ENCODE results near the gene MED10. TPM values are rescaled to one million over a fixed set of nuclear protein-coding genes. Genes with fewer than 3 reads are reported as not detected.

The MED10 gene
- polyA plus RNA-seq, 1 donor (not counting 4 experiments of a cell fraction or from before 2014, with no cell fraction given), result 38.8 TPM

DNA sequence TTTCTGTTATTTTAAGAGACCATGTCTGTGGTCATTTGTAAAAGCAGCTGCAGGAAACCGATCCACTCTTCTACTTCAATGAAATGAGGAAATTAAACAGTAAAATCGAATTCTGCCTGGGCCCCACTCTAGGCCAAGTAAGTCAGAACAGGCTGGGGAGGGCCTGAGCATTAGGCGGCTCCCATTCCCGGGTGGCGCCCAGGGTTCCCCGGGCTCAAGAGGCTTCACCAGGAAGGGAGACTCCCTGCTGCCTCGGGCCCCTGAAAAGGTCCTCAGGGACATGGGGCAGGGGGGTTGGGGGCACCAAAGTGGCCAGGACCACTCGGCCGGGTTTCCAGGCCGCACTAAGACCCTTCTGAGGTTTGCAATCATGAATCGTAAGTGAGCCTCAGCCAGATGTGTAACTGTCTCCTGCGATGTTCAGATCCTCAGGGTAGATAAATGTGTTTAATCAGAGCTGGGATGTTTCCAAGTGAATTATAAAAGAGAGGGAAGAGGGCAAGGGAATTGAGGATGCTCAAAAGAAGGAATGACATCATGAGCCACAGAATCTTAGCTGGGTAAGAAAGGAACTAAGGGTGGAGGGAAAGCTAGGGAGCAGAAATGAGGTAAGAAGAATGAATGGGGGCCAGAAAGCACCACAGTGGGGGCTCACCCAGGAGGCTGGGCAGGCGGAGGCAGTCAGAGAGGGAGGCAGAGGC is 24.6 kb downstream of the MED10 start:
- H3K4me3 ChIP-seq (ENCODE audit: control insufficient read depth in 2 of 3, extremely low read depth in 1 of 3, insufficient read depth in 2 of 3, low read depth in 1 of 3, low read length in 3 of 3), result no peak overlapping the region
- no peaks in the 10 kb centered on the region for H4K20me1 ChIP-seq (ENCODE audit: control insufficient read depth, extremely low read depth, insufficient read depth, low read length)
- H3K27me3 ChIP-seq (ENCODE audit: control insufficient read depth, extremely low read depth, insufficient read depth, low read length), result no peaks in the 10 kb centered on the region
- FAIRE-seq (no peak), DNase-seq (ENCODE audit: low read depth, low spot score) (no peak)
- no peaks in the 10 kb centered on the region for H3K9me1 ChIP-seq (ENCODE audit: control insufficient read depth, extremely low read depth, insufficient read depth, low read length)
- H3K9me3 ChIP-seq (ENCODE audit: control insufficient read depth, low read depth, low read length), result no peaks in the 10 kb centered on the region
- no peak overlapping the region for H3K27ac ChIP-seq (ENCODE audit: control insufficient read depth, insufficient read depth, low read length)
- dilution Hi-C loops (cut with MboI; ENCODE audit: extremely low pct_ligation_motif_present, low sequenced_read_pairs), result no loop called here
- H3K79me2 ChIP-seq (ENCODE audit: control insufficient read depth, insufficient read depth, low read length), result no peaks in the 10 kb centered on the region
- no peak overlapping the region for H3K9ac ChIP-seq (ENCODE audit: control insufficient read depth, extremely low read depth, insufficient read depth, low read length)
- no peaks in the 10 kb centered on the region for H3K4me1 ChIP-seq (ENCODE audit: control insufficient read depth, extremely low read depth, insufficient read depth, low read length)
- TF ChIP-seq, protein P1, sequence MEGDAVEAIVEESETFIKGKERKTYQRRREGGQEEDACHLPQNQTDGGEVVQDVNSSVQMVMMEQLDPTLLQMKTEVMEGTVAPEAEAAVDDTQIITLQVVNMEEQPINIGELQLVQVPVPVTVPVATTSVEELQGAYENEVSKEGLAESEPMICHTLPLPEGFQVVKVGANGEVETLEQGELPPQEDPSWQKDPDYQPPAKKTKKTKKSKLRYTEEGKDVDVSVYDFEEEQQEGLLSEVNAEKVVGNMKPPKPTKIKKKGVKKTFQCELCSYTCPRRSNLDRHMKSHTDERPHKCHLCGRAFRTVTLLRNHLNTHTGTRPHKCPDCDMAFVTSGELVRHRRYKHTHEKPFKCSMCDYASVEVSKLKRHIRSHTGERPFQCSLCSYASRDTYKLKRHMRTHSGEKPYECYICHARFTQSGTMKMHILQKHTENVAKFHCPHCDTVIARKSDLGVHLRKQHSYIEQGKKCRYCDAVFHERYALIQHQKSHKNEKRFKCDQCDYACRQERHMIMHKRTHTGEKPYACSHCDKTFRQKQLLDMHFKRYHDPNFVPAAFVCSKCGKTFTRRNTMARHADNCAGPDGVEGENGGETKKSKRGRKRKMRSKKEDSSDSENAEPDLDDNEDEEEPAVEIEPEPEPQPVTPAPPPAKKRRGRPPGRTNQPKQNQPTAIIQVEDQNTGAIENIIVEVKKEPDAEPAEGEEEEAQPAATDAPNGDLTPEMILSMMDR (optimal IDR thresholded peaks at IDR 0.05 in 1 of 3, IDR thresholded peaks at IDR 0.05 in 1 of 3, conservative IDR thresholded peaks at IDR 0.05 in 1 of 3; ENCODE audit: extremely low read depth in 1 of 3, insufficient read depth in 2 of 3, low read length in 3 of 3), result no peak
- no peak for TF ChIP-seq EZH2 (IDR thresholded peaks at IDR 0.05; ENCODE audit: low read length)
- no peaks in the 10 kb centered on the region for H3K36me3 ChIP-seq (ENCODE audit: control insufficient read depth in 2 of 2, extremely low read depth in 1 of 2, insufficient read depth in 2 of 2, low read length in 2 of 2)
- no peak overlapping the region for H3K4me2 ChIP-seq (ENCODE audit: control insufficient read depth, extremely low read depth, insufficient read depth, low read depth, low read length)
- H2AFZ ChIP-seq (ENCODE audit: control insufficient read depth, low read length), result no peak overlapping the region

DNA sequence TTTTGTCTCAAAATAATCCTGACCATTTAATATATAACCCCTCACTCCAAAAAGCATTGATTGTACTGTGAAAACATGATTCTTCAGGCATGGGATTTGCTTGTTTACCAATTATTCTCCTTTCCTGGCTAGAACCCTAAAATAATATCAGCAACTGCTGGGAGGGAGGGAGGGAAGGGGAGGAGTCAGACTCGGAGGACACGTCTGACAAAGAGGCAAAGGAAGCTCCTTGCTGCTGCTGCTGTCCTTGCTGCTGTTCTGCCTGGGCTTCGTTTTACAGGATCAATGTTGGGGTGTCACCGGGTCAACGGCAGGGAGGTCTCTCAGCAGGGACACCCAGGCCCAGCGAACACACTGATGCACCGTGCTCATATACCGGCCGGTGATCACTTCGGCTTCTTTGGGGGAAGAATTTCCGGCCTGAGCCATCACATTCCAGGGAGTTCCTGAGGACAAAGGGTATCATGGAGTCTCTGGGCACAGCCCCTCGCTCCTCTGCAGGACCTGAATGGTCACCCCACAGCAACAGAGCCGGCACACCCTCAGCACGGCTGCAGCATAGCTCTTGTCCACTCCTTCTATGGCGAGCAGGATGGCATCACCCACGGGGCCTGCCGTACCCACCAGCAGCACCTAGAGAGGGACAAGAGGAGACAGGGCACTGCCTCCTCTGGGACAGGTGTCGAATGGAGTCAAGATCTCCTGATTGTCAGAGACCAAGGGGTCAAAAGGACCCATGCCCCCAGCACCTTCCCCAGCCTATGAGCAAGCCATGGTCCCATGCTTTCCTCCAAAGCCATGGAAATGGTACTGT is 27.9 kb downstream of the MED10 start:
- dilution Hi-C loops (cut with MboI; ENCODE audit: extremely low pct_ligation_motif_present, low sequenced_read_pairs), result no loop called here
- FAIRE-seq (no peak), DNase-seq (ENCODE audit: low read depth, low spot score) (no peak)
- Histone ChIP-seq H3K9me3 (ENCODE audit: control insufficient read depth, low read depth, low read length) (no peaks in the 10 kb centered on the region), H3K27me3 (ENCODE audit: control insufficient read depth, extremely low read depth, insufficient read depth, low read length) (no peaks in the 10 kb centered on the region), H3K4me2 (ENCODE audit: control insufficient read depth, extremely low read depth, insufficient read depth, low read depth, low read length) (no peak overlapping the region), H3K9ac (ENCODE audit: control insufficient read depth, extremely low read depth, insufficient read depth, low read length) (no peak overlapping the region), H3K9me1 (ENCODE audit: control insufficient read depth, extremely low read depth, insufficient read depth, low read length) (no peaks in the 10 kb centered on the region), H3K27ac (ENCODE audit: control insufficient read depth, insufficient read depth, low read length) (no peak overlapping the region), H2AFZ (ENCODE audit: control insufficient read depth, low read length) (no peak overlapping the region), H3K36me3 (ENCODE audit: control insufficient read depth in 2 of 2, extremely low read depth in 1 of 2, insufficient read depth in 2 of 2, low read length in 2 of 2) (no peaks in the 10 kb centered on the region), H3K4me3 (ENCODE audit: control insufficient read depth in 2 of 3, extremely low read depth in 1 of 3, insufficient read depth in 2 of 3, low read depth in 1 of 3, low read length in 3 of 3) (no peak overlapping the region), H3K4me1 (ENCODE audit: control insufficient read depth, extremely low read depth, insufficient read depth, low read length) (no peaks in the 10 kb centered on the region), H3K79me2 (ENCODE audit: control insufficient read depth, insufficient read depth, low read length) (no peaks in the 10 kb centered on the region), H4K20me1 (ENCODE audit: control insufficient read depth, extremely low read depth, insufficient read depth, low read length) (no peaks in the 10 kb centered on the region)
- no peak for TF ChIP-seq EZH2 (IDR thresholded peaks at IDR 0.05; ENCODE audit: low read length)
- TF ChIP-seq, protein P1 (optimal IDR thresholded peaks at IDR 0.05 in 1 of 3, IDR thresholded peaks at IDR 0.05 in 1 of 3, conservative IDR thresholded peaks at IDR 0.05 in 1 of 3; ENCODE audit: extremely low read depth in 1 of 3, insufficient read depth in 2 of 3, low read length in 3 of 3), result no peak

All from keratinocyte (primary cell).